G401 (cell line): Measurements from ENCODE around the gene CDON. TPM values are rescaled to one million over a fixed set of nuclear protein-coding genes. Genes with fewer than 3 reads are reported as not detected.

Source experiments
- DNase-seq: peaks from one replicate; pipeline ENCODE4 v3.0.0-alpha.2; 2015; ENCODE audit warnings: low spot score
- in situ Hi-C: cut with HindIII; loops from 2 replicates; pipeline ENCODE4 v1.10.0; 2016; ENCODE audit warnings: low sequenced_read_pairs, mixed read lengths
- total RNA-seq: library from RNA; depleted of rRNA; stranded (reverse); fragments of >200 nt; shearing (Covaris generic); gene quantifications from 2 replicates; pipeline ENCODE4 v1.2.3, GENCODE V29; 2014

CDON gene
- total RNA-seq, 1 experiment from 2014 or later, result 12.7 TPM

- no peak for DNase-seq
- in situ Hi-C loops, result no loop called here
These were observed 91.0 kb downstream of the CDON start for GRCh38 chr11:125971618-125972017.

- in situ Hi-C loops, result no loop called here
These were observed 94.3 kb downstream of the CDON start for GRCh38 chr11:125968354-125968753.

GRCh38 chr11:125967515-125967914 is 95.2 kb downstream of the CDON start:
- in situ Hi-C loops, result no loop called here
- no peak for DNase-seq

More at GRCh38 chr11:125968354-125968753, 94.3 kb downstream of the CDON start:
- no peak for DNase-seq

GRCh38 chr11:125960771-125961170 is 101.9 kb downstream of the CDON start:
- no peak for DNase-seq
- in situ Hi-C loops, result no loop called here

GRCh38 chr11:125959931-125960330 is 102.7 kb downstream of the CDON start:
- in situ Hi-C loops, result no loop called here
- DNase-seq, result no peak

- in situ Hi-C loops, result no loop called here
- DNase-seq, result peak; percentile 28
These were observed 103.2 kb downstream of the CDON start for GRCh38 chr11:125959511-125959910.

GRCh38 chr11:125958872-125959400 is 103.7 kb downstream of the CDON start:
- in situ Hi-C loops, result no loop called here
- DNase-seq, result no peak

- no peak for DNase-seq
- in situ Hi-C loops, result no loop called here
These were observed 104.9 kb downstream of the CDON start for GRCh38 chr11:125957618-125958332.

- DNase-seq, result no peak
- in situ Hi-C loops, result no loop called here
These were observed 106.1 kb downstream of the CDON start for GRCh38 chr11:125956391-125957134.

GRCh38 chr11:125955856-125956255 is 106.8 kb downstream of the CDON start:
- DNase-seq, result no peak
- in situ Hi-C loops, result no loop called here

- DNase-seq, result no peak
- in situ Hi-C loops, result no loop called here
These were observed 107.6 kb downstream of the CDON start for GRCh38 chr11:125954945-125955640.

GRCh38 chr11:125954123-125954944 is 108.3 kb downstream of the CDON start:
- in situ Hi-C loops, result no loop called here

GRCh38 chr11:125953401-125953935 is 109.2 kb downstream of the CDON start:
- DNase-seq, result peak; percentile 31
- in situ Hi-C loops, result no loop called here

More at GRCh38 chr11:125954123-125954944, 108.3 kb downstream of the CDON start:
- DNase-seq, result no peak

- DNase-seq, result peak; percentile 94
- in situ Hi-C loops, result no loop called here
These were observed 109.7 kb downstream of the CDON start for GRCh38 chr11:125952973-125953372.

GRCh38 chr11:125952559-125952958 is 110.1 kb downstream of the CDON start:
- DNase-seq, result no peak
- in situ Hi-C loops, result no loop called here

- no peak for DNase-seq
- in situ Hi-C loops, result no loop called here
These were observed 110.9 kb downstream of the CDON start for GRCh38 chr11:125951731-125952130.

GRCh38 chr11:125950696-125951651 is 111.7 kb downstream of the CDON start:
- in situ Hi-C loops, result no loop called here
- DNase-seq, result peak; percentile 31

- no peak for DNase-seq
- in situ Hi-C loops, result no loop called here
These were observed 112.5 kb downstream of the CDON start for GRCh38 chr11:125950178-125950490.
